ENCODE data around the gene CCBE1. TPM values are rescaled to one million over a fixed set of nuclear protein-coding genes. Genes with fewer than 3 reads are reported as not detected.

CCBE1 gene
- total RNA-seq, 2 donors from 2014 or later, result 1.6 to 1.8 TPM

GRCh38 chr18:59416818-59417217, 280.4 kb downstream of the CCBE1 start:
- no peaks in the 10 kb centered on the region for H3K4me1 ChIP-seq (ENCODE audit: control insufficient read depth in 1 of 2, low read depth in 2 of 2)
- no peaks in the 10 kb centered on the region for H3K27me3 ChIP-seq (replicated peaks; ENCODE audit: insufficient read depth)
- no peaks in the 10 kb centered on the region for H3K9me3 ChIP-seq
- TF ChIP-seq CTCF (IDR thresholded peaks at IDR 0.05), result no peak
- H3K4me3 ChIP-seq, result no peak overlapping the region
- H3K36me3 ChIP-seq, result no peaks in the 10 kb centered on the region
- DNase-seq (ENCODE audit: low spot score) (no peak), ATAC-seq (ENCODE audit: insufficient number of reproducible peaks, low FRiP score, low read depth) (no peak)
- no peak overlapping the region for H3K27ac ChIP-seq

- no peak overlapping the region for H3K27ac ChIP-seq
- TF ChIP-seq CTCF (IDR thresholded peaks at IDR 0.05), result no peak
- ATAC-seq (ENCODE audit: insufficient number of reproducible peaks, low FRiP score, low read depth), result no peak
Observed at GRCh38 chr18:59414111-59414653, 283.0 kb downstream of the CCBE1 start.

DNA sequence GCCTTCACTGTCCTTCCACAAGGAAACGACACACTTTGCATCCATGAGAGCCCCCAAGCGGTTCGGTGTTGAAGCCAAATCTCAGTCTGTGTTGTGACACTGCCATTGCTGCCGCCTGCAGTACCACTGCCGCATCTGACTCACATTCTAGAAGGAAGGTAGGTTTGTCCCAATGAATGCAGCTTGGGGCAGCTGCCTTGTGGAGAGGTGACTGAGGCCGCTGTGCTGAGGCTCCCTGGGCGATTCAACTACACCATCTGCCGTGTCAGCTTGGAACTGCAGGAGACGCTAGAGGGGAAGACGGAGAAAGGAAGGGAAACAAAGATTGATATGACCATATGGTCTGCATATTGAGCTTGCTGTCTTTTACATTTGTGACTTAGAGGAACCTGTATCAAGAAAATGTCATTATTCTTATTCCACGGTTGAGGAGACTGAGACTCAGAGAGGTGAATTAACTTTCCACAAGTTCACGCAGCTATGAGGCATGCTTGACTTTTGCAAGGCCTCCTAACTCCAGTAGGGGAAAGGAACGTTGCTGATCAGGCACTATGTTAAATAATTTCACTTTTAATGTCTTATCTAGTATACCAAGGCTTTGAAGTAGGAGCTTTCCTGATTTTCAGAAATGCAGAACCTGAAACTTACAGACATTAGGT, 294.7 kb downstream of the CCBE1 start:
- Histone ChIP-seq H3K27ac (no peak overlapping the region), H3K4me1 (ENCODE audit: control insufficient read depth in 1 of 2, low read depth in 2 of 2) (no peaks in the 10 kb centered on the region), H3K9me3 (no peaks in the 10 kb centered on the region), H3K36me3 (no peaks in the 10 kb centered on the region), H3K4me3 (no peak overlapping the region), H3K27me3 (replicated peaks; ENCODE audit: insufficient read depth) (no peaks in the 10 kb centered on the region)
- ATAC-seq (ENCODE audit: insufficient number of reproducible peaks, low FRiP score, low read depth) (no peak), DNase-seq (ENCODE audit: low spot score) (peak; percentile 3)
- peak; percentile 84 for TF ChIP-seq CTCF (IDR thresholded peaks at IDR 0.05)

More at GRCh38 chr18:59414111-59414653, 283.0 kb downstream of the CCBE1 start:
- Histone ChIP-seq H3K36me3 (no peaks in the 10 kb centered on the region), H3K27me3 (replicated peaks; ENCODE audit: insufficient read depth) (no peaks in the 10 kb centered on the region), H3K4me1 (ENCODE audit: control insufficient read depth in 1 of 2, low read depth in 2 of 2) (no peaks in the 10 kb centered on the region), H3K9me3 (no peaks in the 10 kb centered on the region), H3K4me3 (no peak overlapping the region)
- DNase-seq (ENCODE audit: low spot score), result no peak

- H3K27me3 ChIP-seq (replicated peaks; ENCODE audit: insufficient read depth), result no peaks in the 10 kb centered on the region
- DNase-seq (ENCODE audit: low spot score) (no peak), ATAC-seq (ENCODE audit: insufficient number of reproducible peaks, low FRiP score, low read depth) (no peak)
- no peak for TF ChIP-seq CTCF (IDR thresholded peaks at IDR 0.05)
- no peaks in the 10 kb centered on the region for H3K9me3 ChIP-seq
- H3K27ac ChIP-seq, result no peak overlapping the region
- H3K4me3 ChIP-seq, result no peak overlapping the region
- no peaks in the 10 kb centered on the region for H3K36me3 ChIP-seq
- H3K4me1 ChIP-seq (ENCODE audit: control insufficient read depth in 1 of 2, low read depth in 2 of 2), result no peaks in the 10 kb centered on the region
Observed at GRCh38 chr18:59400407-59400806, 296.8 kb downstream of the CCBE1 start.

DNA sequence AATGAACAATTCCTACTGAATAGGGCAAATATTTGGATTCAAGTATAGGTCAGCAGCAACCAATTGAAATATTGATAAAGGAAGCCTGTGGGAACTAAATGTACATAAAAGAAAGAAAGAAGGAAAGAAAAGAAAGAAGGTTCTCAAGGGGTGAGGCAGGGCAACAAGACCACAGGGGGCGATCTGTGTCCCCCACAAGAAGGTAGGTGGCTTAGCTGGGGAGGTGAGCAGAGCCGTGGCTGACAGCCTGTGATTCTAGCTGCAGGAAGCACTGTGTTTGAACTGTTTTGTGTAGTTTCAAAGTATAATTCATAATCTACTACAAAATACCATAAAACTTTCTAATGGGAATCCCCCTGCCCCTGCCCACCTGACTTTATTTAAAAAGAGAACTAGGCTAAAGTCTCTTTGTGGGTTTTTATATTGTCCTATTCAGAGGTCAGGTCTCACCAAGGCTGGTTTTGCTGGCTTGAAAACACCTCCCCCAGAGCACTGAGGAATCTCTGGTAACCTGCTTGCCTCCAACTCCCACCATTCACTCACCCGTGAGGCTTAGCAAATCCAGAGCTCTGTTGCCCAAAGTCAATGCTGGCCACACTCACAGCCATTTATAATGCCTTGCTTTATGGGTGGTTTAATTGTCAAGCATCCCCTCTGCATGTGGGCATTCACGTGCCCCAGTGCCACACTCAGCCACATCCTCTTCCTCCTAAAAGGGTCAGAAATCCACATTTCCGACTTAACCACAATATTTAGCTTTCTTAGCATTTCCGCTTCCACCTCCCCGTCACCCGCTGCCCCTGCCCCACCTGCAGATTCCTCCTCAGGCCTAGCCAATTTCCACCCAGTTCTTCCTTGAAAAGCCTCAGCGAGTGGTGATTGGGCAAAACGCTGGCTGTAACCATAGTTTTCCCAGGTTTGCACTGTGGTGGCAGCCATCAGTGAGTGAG, 301.7 kb downstream of the CCBE1 start:
- H3K27me3 ChIP-seq (replicated peaks; ENCODE audit: insufficient read depth), result no peaks in the 10 kb centered on the region
- TF ChIP-seq CTCF (IDR thresholded peaks at IDR 0.05), result no peak
- no peaks in the 10 kb centered on the region for H3K9me3 ChIP-seq
- H3K4me1 ChIP-seq (ENCODE audit: control insufficient read depth in 1 of 2, low read depth in 2 of 2), result no peaks in the 10 kb centered on the region
- no peaks in the 10 kb centered on the region for H3K36me3 ChIP-seq
- no peak overlapping the region for H3K27ac ChIP-seq
- DNase-seq (ENCODE audit: low spot score) (no peak), ATAC-seq (ENCODE audit: insufficient number of reproducible peaks, low FRiP score, low read depth) (no peak)
- H3K4me3 ChIP-seq, result no peak overlapping the region

All from thoracic aorta (tissue), 2 donors.